Liver (tissue), 3 donors: ENCODE results near the gene PTTG2.

ENCODE experiments used
- ATF3 ChIP-seq: IDR thresholded peaks from 2 replicates; pipeline ENCODE4 v1.6.1; 2016; ENCODE audit warnings: antibody characterized with exemption
- EGR1 ChIP-seq, 2 donors: IDR thresholded peaks; 2 replicates each; pipeline ENCODE4 v1.6.1; 2016 to 2018; ENCODE audit warnings: antibody characterized with exemption in 2 of 2, low read depth in 2 of 2
- FOXA1 ChIP-seq: IDR thresholded peaks from 2 replicates; pipeline ENCODE4 v1.6.1; 2016; ENCODE audit warnings: antibody characterized with exemption
- GABPA ChIP-seq, 2 donors: IDR thresholded peaks in 1 of 2; conservative IDR thresholded peaks in 1 of 2; 2 replicates each; pipeline ENCODE4 v1.6.1; 2016; ENCODE audit warnings: antibody characterized with exemption in 2 of 2, mild to moderate bottlenecking in 1 of 2, moderate library complexity in 1 of 2
- HNF4A ChIP-seq, 2 donors: conservative IDR thresholded peaks; 2 replicates each; pipeline ENCODE4 v1.6.1; 2016; ENCODE audit warnings: antibody characterized with exemption in 2 of 2, mild to moderate bottlenecking in 2 of 2
- JUND ChIP-seq, 2 donors: IDR thresholded peaks; 2 replicates each; pipeline ENCODE4 v1.6.1; 2016; ENCODE audit warnings: antibody characterized with exemption in 2 of 2
- RAD21 ChIP-seq, 2 donors: IDR thresholded peaks; 2 replicates each; pipeline ENCODE4 v1.6.1; 2016; ENCODE audit warnings: antibody characterized with exemption in 2 of 2, mild to moderate bottlenecking in 2 of 2
- RXRA ChIP-seq, 2 donors: IDR thresholded peaks; 2 replicates each; pipeline ENCODE4 v1.6.1; 2017 to 2018; ENCODE audit warnings: antibody characterized with exemption in 2 of 2, mild to moderate bottlenecking in 1 of 2
- SP1 ChIP-seq: IDR thresholded peaks from 2 replicates; pipeline ENCODE4 v1.6.1; 2018; ENCODE audit warnings: antibody characterized with exemption, mild to moderate bottlenecking
- TAF1 ChIP-seq: conservative IDR thresholded peaks from 2 replicates; pipeline ENCODE4 v1.6.1; 2016; ENCODE audit warnings: antibody characterized with exemption, mild to moderate bottlenecking
- TF ChIP-seq, protein P1 (sequence below): fragments of 150-350 bp; IDR thresholded peaks from 2 replicates; pipeline ENCODE4 v1.5.1; 2017; ENCODE audit warnings: improper control_type of control experiment, low read depth, low read length; ENCODE audit not compliant: missing input control
- TF ChIP-seq, protein P2 (sequence below): IDR thresholded peaks from 2 replicates; pipeline ENCODE4 v1.6.1; 2016; ENCODE audit warnings: antibody characterized with exemption, mild to moderate bottlenecking
- TF ChIP-seq, protein P3 (sequence below): IDR thresholded peaks from 2 replicates; pipeline ENCODE4 v1.6.1; 2016; ENCODE audit warnings: antibody characterized with exemption
- donor health status: healthy.
- donor health status: healthy.

DNA sequence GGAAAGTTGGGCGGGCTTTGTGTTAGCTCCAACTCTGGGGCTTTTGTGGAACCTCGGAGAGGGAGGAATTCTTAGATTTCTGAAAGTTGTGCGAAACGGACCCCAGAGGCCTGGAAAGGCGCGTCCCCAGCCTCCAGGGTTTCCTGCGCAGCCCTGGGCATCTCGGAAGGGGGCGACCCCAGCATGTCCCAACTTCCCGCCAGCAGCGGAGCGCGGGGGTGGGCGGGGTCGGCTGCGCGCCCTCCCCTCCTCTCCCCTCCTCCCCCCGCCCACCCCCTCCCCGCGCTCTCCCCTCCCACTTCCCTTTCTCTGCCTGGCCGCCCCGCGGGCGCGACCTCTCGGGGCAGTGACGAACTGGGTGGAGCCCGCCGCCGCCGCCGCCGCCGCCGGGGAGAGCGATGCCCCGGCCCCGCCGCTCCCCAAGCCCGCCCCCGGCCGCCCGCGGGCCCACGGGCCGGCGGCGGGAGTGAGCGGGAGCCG is 16.8 kb downstream of the PTTG2 start:
- TF ChIP-seq JUND (IDR thresholded peaks at IDR 0.05) (no peak), RAD21 (IDR thresholded peaks at IDR 0.05) (peak in 1 of 2 donors; percentile 11), TAF1 (no peak), HNF4A (conservative IDR thresholded peaks at IDR 0.05) (no peak), EGR1 (IDR thresholded peaks at IDR 0.05; ENCODE audit: low read depth in 2 of 2) (no peak), FOXA1 (no peak), ATF3 (no peak), RXRA (IDR thresholded peaks at IDR 0.05) (no peak), SP1 (no peak), GABPA (IDR thresholded peaks at IDR 0.05 in 1 of 2, conservative IDR thresholded peaks at IDR 0.05 in 1 of 2) (no peak)
- TF ChIP-seq, protein P1, sequence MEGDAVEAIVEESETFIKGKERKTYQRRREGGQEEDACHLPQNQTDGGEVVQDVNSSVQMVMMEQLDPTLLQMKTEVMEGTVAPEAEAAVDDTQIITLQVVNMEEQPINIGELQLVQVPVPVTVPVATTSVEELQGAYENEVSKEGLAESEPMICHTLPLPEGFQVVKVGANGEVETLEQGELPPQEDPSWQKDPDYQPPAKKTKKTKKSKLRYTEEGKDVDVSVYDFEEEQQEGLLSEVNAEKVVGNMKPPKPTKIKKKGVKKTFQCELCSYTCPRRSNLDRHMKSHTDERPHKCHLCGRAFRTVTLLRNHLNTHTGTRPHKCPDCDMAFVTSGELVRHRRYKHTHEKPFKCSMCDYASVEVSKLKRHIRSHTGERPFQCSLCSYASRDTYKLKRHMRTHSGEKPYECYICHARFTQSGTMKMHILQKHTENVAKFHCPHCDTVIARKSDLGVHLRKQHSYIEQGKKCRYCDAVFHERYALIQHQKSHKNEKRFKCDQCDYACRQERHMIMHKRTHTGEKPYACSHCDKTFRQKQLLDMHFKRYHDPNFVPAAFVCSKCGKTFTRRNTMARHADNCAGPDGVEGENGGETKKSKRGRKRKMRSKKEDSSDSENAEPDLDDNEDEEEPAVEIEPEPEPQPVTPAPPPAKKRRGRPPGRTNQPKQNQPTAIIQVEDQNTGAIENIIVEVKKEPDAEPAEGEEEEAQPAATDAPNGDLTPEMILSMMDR = no peak
- TF ChIP-seq, protein P2, sequence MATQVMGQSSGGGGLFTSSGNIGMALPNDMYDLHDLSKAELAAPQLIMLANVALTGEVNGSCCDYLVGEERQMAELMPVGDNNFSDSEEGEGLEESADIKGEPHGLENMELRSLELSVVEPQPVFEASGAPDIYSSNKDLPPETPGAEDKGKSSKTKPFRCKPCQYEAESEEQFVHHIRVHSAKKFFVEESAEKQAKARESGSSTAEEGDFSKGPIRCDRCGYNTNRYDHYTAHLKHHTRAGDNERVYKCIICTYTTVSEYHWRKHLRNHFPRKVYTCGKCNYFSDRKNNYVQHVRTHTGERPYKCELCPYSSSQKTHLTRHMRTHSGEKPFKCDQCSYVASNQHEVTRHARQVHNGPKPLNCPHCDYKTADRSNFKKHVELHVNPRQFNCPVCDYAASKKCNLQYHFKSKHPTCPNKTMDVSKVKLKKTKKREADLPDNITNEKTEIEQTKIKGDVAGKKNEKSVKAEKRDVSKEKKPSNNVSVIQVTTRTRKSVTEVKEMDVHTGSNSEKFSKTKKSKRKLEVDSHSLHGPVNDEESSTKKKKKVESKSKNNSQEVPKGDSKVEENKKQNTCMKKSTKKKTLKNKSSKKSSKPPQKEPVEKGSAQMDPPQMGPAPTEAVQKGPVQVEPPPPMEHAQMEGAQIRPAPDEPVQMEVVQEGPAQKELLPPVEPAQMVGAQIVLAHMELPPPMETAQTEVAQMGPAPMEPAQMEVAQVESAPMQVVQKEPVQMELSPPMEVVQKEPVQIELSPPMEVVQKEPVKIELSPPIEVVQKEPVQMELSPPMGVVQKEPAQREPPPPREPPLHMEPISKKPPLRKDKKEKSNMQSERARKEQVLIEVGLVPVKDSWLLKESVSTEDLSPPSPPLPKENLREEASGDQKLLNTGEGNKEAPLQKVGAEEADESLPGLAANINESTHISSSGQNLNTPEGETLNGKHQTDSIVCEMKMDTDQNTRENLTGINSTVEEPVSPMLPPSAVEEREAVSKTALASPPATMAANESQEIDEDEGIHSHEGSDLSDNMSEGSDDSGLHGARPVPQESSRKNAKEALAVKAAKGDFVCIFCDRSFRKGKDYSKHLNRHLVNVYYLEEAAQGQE = no peak
- TF ChIP-seq, protein P3, sequence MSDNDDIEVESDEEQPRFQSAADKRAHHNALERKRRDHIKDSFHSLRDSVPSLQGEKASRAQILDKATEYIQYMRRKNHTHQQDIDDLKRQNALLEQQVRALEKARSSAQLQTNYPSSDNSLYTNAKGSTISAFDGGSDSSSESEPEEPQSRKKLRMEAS = no peak
